Trophoblast cell (in vitro differentiated cells and primary cell): ENCODE data around the gene FXYD5.

Experiments used
- DNase-seq, 2 donors: peaks; one replicate each; pipeline ENCODE4 v3.0.0-alpha.2; 2016
- H2AFZ ChIP-seq: 2 replicates; pipeline ENCODE4 v1.6.1; 2013; ENCODE audit warnings: low read length, moderate library complexity, mild to moderate bottlenecking; ENCODE audit not compliant: insufficient read depth, poor library complexity
- H2AK5ac ChIP-seq: 2 replicates; pipeline ENCODE4 v1.6.1; 2013; ENCODE audit warnings: mild to moderate bottlenecking, low read length
- H2BK120ac ChIP-seq: 2 replicates; pipeline ENCODE4 v1.6.1; 2013; ENCODE audit warnings: low read length, mild to moderate bottlenecking, moderate library complexity; ENCODE audit not compliant: insufficient read depth, poor library complexity
- H2BK12ac ChIP-seq: 2 replicates; pipeline ENCODE4 v1.6.1; 2013; ENCODE audit warnings: mild to moderate bottlenecking, low read length, moderate library complexity
- H2BK5ac ChIP-seq: 2 replicates; pipeline ENCODE4 v1.6.1; 2013; ENCODE audit warnings: low read length, low read depth, moderate library complexity, mild to moderate bottlenecking; ENCODE audit not compliant: poor library complexity
- H3K14ac ChIP-seq: 2 replicates; pipeline ENCODE4 v1.6.1; 2013; ENCODE audit warnings: mild to moderate bottlenecking, low read length
- H3K18ac ChIP-seq: 2 replicates; pipeline ENCODE4 v1.6.1; 2013; ENCODE audit warnings: mild to moderate bottlenecking, low read length
- H3K23ac ChIP-seq: 2 replicates; pipeline ENCODE4 v1.6.1; 2013; ENCODE audit warnings: low read length
- H3K27ac ChIP-seq: 2 replicates; pipeline ENCODE4 v1.5.1; 2013; ENCODE audit warnings: low read depth, mild to moderate bottlenecking, inconsistent platforms, low read length, moderate library complexity
- H3K27me3 ChIP-seq: 2 replicates; pipeline ENCODE4 v1.6.1; 2013; ENCODE audit warnings: inconsistent platforms, mild to moderate bottlenecking, low read length, moderate library complexity; ENCODE audit not compliant: insufficient read depth
- H3K36me3 ChIP-seq, 2 experiments: 1 replicate in 1 of 2; 2 replicates in 1 of 2; pipeline ENCODE4 v1.6.1; 2013; ENCODE audit warnings: low read length in 2 of 2, mild to moderate bottlenecking in 2 of 2, moderate library complexity in 1 of 2; ENCODE audit not compliant: insufficient read depth in 2 of 2, control insufficient read depth in 1 of 2
- H3K4ac ChIP-seq: 2 replicates; pipeline ENCODE4 v1.6.1; 2013; ENCODE audit warnings: low read depth, mild to moderate bottlenecking, low read length, moderate library complexity
- H3K4me1 ChIP-seq, 2 experiments: 1 replicate in 1 of 2; 2 replicates in 1 of 2; pipeline ENCODE4 v1.6.1; 2013; ENCODE audit warnings: low read length in 2 of 2, mild to moderate bottlenecking in 2 of 2, moderate library complexity in 1 of 2; ENCODE audit not compliant: insufficient read depth in 2 of 2, control insufficient read depth in 1 of 2
- H3K4me2 ChIP-seq: 2 replicates; pipeline ENCODE4 v1.6.1; 2013; ENCODE audit warnings: inconsistent platforms, mild to moderate bottlenecking, low read length, moderate library complexity
- H3K4me3 ChIP-seq: 2 replicates; pipeline ENCODE4 v1.5.1; 2013; ENCODE audit warnings: mild to moderate bottlenecking, low read depth, low read length, inconsistent platforms
- H3K79me1 ChIP-seq: one replicate; pipeline ENCODE4 v1.6.1; 2013; ENCODE audit warnings: low read length
- H3K79me2 ChIP-seq: 2 replicates; pipeline ENCODE4 v1.6.1; 2013; ENCODE audit warnings: low read length, mild to moderate bottlenecking; ENCODE audit not compliant: control insufficient read depth, insufficient read depth, poor library complexity
- H3K9ac ChIP-seq: 2 replicates; pipeline ENCODE4 v1.6.1; 2013; ENCODE audit warnings: mild to moderate bottlenecking, low read length
- H3K9me3 ChIP-seq: 2 replicates; pipeline ENCODE4 v1.6.1; 2013; ENCODE audit warnings: low read depth, mild to moderate bottlenecking, control low read depth, inconsistent platforms, low read length; ENCODE audit not compliant: insufficient read depth
- H4K12ac ChIP-seq: 2 replicates; pipeline ENCODE4 v1.6.1; 2013; ENCODE audit warnings: low read depth, mild to moderate bottlenecking, low read length, moderate library complexity
- H4K8ac ChIP-seq: 2 replicates; pipeline ENCODE4 v1.6.1; 2013; ENCODE audit warnings: low read depth, mild to moderate bottlenecking, low read length, moderate library complexity
- H4K91ac ChIP-seq: one replicate; pipeline ENCODE4 v1.6.1; 2013; ENCODE audit warnings: low read depth, mild to moderate bottlenecking, low read length, moderate library complexity
- WGBS: extraction: QIAGEN DNeasy Blood & Tissue Kit; methylation state at CpG from one replicate; pipeline ENCODE4 v1.1.7; 2013; ENCODE audit warnings: missing lambda C conversion rate; ENCODE audit not compliant: insufficient read length, insufficient coverage; ENCODE audit errors: extremely low coverage; 5-methylcytosine and 5-hydroxymethylcytosine counted together

Gene FXYD5

GRCh38 chr19:35116072-35116801 is 38.3 kb upstream of the FXYD5 start:
- Histone ChIP-seq H3K4me3 (no peak overlapping the region), H3K79me2 (no peaks in the 10 kb centered on the region), H3K23ac (no peak overlapping the region), H3K79me1 (peaks cover 3% of the 10 kb centered on the region), H3K27ac (no peak overlapping the region), H4K8ac (no peak overlapping the region), H2BK120ac (no peak overlapping the region), H3K4me1 (peaks cover 4 to 10% of the 10 kb centered on the region in 2 experiments), H4K91ac (no peak overlapping the region), H3K9me3 (no peaks in the 10 kb centered on the region), H2AK5ac (no peak overlapping the region), H3K18ac (no peak overlapping the region), H3K4ac (no peak overlapping the region), H3K27me3 (no peaks in the 10 kb centered on the region), H2BK12ac (no peak overlapping the region), H3K9ac (no peak overlapping the region), H2BK5ac (no peak overlapping the region), H3K36me3 (no peaks in the 10 kb centered on the region), H3K14ac (no peak overlapping the region), H4K12ac (no peak overlapping the region), H2AFZ (no peak overlapping the region), H3K4me2 (no peak overlapping the region)
- WGBS: no CpG with 5 or more reads among the region's 13 CpGs
- DNase-seq: peak in 1 of 2 donors; percentile 48

DNA sequence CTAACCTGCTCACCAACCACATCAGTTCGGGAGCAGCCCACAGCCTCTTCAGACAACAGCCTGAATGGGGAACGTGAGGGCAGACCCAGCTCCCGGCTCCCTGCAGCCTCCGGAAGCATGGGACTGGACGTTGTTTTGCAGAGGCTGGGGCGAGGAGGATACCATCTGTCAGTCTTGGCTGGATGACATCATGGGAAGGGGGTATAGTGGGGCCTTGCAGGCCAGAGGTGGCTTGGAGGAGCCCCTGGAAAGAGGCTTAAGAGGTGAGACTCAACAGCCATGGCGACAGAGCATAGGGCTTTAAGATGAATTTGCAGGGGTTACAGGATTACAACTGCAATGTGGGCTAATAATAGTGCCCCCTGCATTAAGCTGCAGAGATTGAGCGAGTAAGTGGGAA is 37.4 kb upstream of the FXYD5 start:
- Histone ChIP-seq H3K9ac (no peak overlapping the region), H2AK5ac (no peak overlapping the region), H3K23ac (no peak overlapping the region), H3K79me2 (no peaks in the 10 kb centered on the region), H2AFZ (no peak overlapping the region), H3K14ac (no peak overlapping the region), H3K27ac (no peak overlapping the region), H4K91ac (no peak overlapping the region), H2BK12ac (no peak overlapping the region), H3K4me2 (no peak overlapping the region), H4K8ac (no peak overlapping the region), H3K27me3 (no peaks in the 10 kb centered on the region), H3K79me1 (peaks cover 3% of the 10 kb centered on the region), H4K12ac (no peak overlapping the region), H2BK5ac (no peak overlapping the region), H3K4me1 (peaks cover 4 to 10% of the 10 kb centered on the region in 2 experiments), H2BK120ac (no peak overlapping the region), H3K4ac (no peak overlapping the region), H3K36me3 (no peaks in the 10 kb centered on the region), H3K9me3 (no peaks in the 10 kb centered on the region), H3K4me3 (no peak overlapping the region), H3K18ac (no peak overlapping the region)
- WGBS: no CpG with 5 or more reads among the region's 8 CpGs
- no peak for DNase-seq

GRCh38 chr19:35117799-35118198 is 36.7 kb upstream of the FXYD5 start:
- Histone ChIP-seq H3K79me2 (no peaks in the 10 kb centered on the region), H3K79me1 (peaks cover 3% of the 10 kb centered on the region), H3K18ac (no peak overlapping the region), H3K4me2 (no peak overlapping the region), H2AFZ (no peak overlapping the region), H3K36me3 (no peaks in the 10 kb centered on the region), H3K4me3 (no peak overlapping the region), H3K27ac (no peak overlapping the region), H4K12ac (no peak overlapping the region), H3K4me1 (peaks cover 4 to 10% of the 10 kb centered on the region in 2 experiments), H3K23ac (no peak overlapping the region), H3K9ac (no peak overlapping the region), H4K91ac (no peak overlapping the region), H3K9me3 (no peaks in the 10 kb centered on the region), H2AK5ac (no peak overlapping the region), H2BK12ac (no peak overlapping the region), H3K14ac (no peak overlapping the region), H4K8ac (no peak overlapping the region), H3K4ac (no peak overlapping the region), H2BK5ac (no peak overlapping the region), H2BK120ac (no peak overlapping the region), H3K27me3 (no peaks in the 10 kb centered on the region)
- no peak for DNase-seq
- no CpG with 5 or more reads among the region's 11 CpGs for WGBS

- Histone ChIP-seq H2AFZ (no peak overlapping the region), H3K9ac (no peak overlapping the region), H4K8ac (no peak overlapping the region), H3K18ac (no peak overlapping the region), H3K14ac (no peak overlapping the region), H4K91ac (no peak overlapping the region), H3K27me3 (no peaks in the 10 kb centered on the region), H3K36me3 (no peaks in the 10 kb centered on the region), H3K4ac (no peak overlapping the region), H3K4me1 (peaks cover 4 to 10% of the 10 kb centered on the region in 2 experiments), H3K79me1 (peaks cover 3% of the 10 kb centered on the region), H2BK5ac (no peak overlapping the region), H3K27ac (no peak overlapping the region), H3K9me3 (no peaks in the 10 kb centered on the region), H3K4me2 (no peak overlapping the region), H4K12ac (no peak overlapping the region), H2BK120ac (no peak overlapping the region), H3K79me2 (no peaks in the 10 kb centered on the region), H3K23ac (no peak overlapping the region), H2BK12ac (no peak overlapping the region), H2AK5ac (no peak overlapping the region), H3K4me3 (no peak overlapping the region)
- no CpG with 5 or more reads among the region's 13 CpGs for WGBS
- DNase-seq: peak in 1 of 2 donors; percentile 26
Observed at GRCh38 chr19:35118268-35119020, 36.1 kb upstream of the FXYD5 start.
